NCI-H526 (cell line): ENCODE results near the gene PIK3R5.

Experiments used
- DNase-seq, 2 experiments: peaks; one replicate each; lab custom pipeline; 2025; lab: John Stamatoyannopoulos, UW

The PIK3R5 gene

GRCh38 chr17:8953156-8953885 is 12.2 kb downstream of the PIK3R5 start:
- DNase-seq, result no peak

GRCh38 chr17:8952191-8952590 is 13.3 kb downstream of the PIK3R5 start:
- DNase-seq, result no peak

- no peak for DNase-seq
Measured at GRCh38 chr17:8951206-8951605, 14.3 kb downstream of the PIK3R5 start.

- DNase-seq, result no peak
Measured at GRCh38 chr17:8949061-8949661, 16.3 kb downstream of the PIK3R5 start.

DNA sequence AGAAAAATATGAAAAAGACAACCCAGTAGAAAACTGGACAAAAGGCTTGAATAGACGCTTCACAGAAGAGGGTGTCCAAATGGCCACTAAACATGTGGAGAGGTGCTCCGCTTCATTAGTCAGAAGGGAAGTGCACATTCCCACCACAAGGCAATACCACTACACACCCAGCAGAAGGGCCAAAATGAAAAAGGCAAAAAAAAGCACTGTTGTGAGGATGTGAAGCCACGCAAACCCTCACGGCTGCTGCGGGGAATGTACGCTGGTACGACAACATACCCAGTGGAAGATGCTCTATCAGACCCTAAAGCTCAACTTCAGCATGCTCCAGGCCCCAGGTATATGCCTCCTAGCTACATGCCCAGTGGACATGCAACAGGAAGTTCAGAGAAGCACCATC is 17.0 kb downstream of the PIK3R5 start:
- DNase-seq, result no peak

DNA sequence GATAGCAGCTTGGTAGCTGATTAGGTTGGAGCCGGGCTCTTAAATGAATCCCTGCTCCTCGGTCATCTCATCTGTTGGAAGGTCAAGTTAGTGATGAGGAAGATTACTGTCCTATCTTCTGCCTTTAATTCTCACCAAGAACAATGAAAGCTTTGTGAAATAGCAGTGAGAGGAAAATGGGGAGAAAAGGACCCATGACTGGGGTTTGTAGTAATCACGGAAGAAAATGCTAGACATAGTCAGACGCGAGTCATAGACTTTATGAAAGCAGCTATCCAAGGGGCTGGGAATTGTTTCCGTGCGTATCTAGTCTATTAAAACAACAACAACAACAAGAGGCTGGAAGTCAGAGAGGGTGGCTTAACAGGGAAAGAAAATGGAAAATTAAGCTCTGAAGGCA is 18.3 kb downstream of the PIK3R5 start:
- no peak for DNase-seq

- DNase-seq, result no peak
Measured at GRCh38 chr17:8946476-8946875, 19.0 kb downstream of the PIK3R5 start.

DNA sequence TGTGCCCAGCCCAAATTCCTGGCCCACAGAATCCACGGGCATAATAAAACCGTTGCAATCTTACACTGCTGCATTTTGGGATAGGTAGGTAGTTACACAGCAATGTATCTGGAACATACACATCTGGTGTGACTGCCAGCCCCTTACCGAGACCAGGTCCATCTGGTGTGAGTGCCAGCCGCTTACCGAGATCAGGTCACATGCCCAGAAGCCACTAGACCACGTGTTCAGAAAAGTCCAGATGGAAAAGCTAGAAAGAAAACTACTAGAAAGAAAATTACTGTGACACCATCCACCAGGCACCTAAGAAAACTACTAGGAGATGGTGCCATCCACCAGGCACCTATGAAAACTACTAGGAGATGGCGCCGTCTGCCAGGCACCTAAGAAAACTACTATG is 19.4 kb downstream of the PIK3R5 start:
- DNase-seq, result no peak

- DNase-seq, result no peak
Measured at GRCh38 chr17:8944748-8945147, 20.8 kb downstream of the PIK3R5 start.

- no peak for DNase-seq
Measured at GRCh38 chr17:8944083-8944482, 21.4 kb downstream of the PIK3R5 start.

DNA sequence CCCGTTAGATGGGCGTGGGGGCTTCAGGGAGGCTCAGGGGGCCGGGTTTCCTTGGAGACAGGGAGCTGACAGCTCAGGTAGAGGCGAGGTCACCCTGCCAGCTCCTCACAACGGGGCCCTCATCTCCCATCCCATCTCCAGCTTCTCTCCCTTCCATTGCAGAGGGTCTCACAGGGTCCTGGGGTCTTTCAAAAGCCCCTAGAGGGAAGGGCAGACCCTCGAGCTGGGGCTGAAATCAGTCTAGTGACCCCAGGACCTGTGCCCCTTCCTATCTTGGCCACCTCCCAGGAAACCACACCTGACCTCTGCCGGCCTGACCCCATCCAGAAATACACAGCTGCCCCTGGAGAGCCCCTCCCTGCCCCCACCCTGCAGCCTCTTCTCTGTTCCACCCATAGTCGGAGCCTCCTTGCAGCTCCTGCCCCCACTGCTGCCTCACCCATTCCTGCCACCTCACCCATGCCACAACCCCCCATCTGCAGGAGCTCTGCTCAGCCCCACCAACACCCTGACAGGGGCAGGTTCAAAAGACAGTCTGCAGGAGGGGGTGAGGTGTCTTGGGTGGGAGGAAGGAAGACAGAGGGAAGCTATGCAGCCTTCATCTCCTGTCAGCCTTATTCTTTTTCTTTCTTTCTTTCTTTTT is 23.4 kb downstream of the PIK3R5 start:
- no peak for DNase-seq

- no peak for DNase-seq
Measured at GRCh38 chr17:8941520-8941919, 24.0 kb downstream of the PIK3R5 start.

DNA sequence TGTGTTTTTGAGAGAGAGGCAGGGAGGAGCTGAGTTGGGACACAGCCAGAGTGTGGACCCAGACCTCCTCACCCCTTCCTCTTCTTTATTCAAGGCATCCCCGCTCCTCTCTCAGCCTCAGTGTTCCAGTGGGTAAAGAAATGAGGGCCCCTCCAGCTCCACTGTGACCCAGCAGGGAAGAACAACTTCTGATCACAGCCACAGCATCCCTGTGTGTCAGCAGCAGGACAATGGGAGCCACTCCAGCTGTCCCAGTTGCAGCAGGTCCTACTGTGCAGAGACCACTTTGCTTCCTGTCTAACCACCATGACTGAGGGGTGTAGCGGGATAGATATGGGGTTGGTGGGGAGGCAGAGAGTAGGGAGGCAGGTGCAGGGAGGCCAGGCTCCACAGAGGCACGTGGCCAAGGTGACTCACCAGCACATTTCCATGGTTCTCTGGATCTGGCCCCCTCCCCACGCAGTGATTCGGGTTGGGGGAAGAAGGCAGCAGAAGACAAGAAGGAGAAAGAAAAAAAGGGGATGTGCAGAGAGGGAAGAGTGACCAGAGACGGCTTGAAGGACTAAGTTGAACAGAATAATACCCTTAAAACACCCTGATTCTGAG is 24.5 kb downstream of the PIK3R5 start:
- no peak for DNase-seq

DNA sequence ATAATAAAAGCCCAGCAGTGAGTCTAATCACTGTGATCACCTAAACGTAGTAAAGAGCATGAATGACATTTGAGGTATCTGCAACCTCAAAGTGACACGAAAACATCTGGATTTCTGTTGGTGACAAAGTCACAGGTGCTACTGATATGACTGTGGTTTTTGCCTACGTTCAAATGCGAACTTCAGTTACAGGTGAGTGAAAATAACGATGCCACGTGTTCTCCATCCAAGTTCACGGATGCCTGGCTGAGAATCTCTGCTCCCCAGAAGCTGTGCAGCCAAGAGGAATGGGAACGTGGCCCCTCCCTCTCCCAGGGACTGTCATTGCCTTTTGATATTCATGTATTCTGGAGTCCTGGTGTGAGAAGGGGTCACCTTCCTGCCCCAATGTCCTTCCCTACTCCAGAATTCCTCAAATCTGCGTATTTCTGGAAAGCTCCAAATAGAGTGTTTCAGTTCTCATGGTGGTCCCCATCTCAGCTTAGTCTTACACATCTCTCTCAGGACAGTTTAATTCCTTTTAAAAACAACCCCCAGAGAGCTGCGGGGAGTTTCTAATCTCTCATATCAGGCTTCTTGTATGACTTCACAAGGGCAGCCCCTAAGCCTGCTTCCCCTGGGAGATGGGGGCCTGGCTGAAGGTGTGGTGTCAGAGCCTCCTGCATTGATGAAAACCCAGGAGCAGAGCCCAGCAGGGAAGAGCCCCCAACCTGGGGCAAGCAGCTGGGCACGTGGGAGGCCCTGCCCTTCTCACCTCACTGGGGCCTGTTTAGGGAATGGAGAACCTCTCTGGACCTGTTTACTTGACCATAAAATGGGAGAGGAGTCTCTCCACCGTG is 25.8 kb downstream of the PIK3R5 start:
- DNase-seq, result no peak

- no peak for DNase-seq
Measured at GRCh38 chr17:8938933-8939332, 26.6 kb downstream of the PIK3R5 start.

GRCh38 chr17:8935191-8935590 is 30.3 kb downstream of the PIK3R5 start:
- DNase-seq, result no peak

DNA sequence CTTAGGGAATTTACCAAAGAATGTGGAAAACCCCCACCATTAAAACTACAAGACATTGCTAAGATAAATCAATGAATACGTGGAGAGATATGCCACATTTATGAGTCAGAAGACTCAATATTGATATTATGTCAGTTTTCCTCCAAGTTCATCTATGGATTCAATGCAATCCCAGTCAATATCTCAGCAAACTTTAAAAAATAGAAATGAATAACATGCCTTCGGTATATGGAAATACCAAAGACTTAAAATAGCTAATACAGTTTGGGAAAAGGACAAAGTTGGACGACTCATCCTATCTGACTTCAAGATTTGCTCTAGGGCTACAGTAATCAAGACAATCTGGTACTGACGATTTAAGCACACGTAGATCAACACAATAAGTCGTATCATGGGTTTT is 31.2 kb downstream of the PIK3R5 start:
- no peak for DNase-seq

DNA sequence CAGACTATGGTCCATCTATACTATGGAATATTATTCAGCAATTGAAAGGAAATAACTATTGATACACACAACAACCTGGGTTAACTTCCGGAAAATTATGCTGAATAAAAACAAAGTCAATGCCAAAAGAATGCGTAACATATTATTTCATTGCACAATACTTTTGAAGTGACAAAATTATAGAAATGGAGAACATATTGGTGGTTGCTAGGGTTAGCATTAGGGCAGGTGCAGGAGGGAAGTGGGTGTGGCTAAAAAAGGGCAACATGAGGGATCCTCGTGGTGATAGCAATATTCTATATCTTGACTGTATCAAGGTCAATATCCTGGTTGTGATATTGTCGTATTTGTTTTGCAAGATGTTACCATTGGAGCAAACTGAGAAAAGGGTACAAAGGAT is 34.9 kb downstream of the PIK3R5 start:
- no peak for DNase-seq

GRCh38 chr17:8928347-8928746 is 37.2 kb downstream of the PIK3R5 start:
- no peak for DNase-seq

DNA sequence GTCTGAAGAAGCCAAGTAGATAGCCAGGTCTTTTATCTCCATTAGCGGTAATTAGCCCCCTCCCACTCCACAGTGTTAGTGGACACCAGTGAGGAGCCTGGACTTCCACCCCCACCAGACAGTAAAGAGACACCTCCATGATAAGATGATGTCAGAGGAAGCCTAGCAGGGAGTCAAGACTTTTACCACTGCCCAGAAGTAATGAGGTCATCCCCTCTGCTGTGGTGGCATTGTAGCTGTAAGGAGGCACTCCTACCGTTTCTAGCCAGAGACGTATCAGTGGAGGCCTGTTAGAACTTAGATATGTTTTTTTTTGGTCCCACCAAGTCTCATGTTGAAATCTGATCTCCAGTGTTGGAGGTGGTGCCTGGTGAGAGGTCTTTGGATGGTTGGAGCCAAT is 38.1 kb downstream of the PIK3R5 start:
- DNase-seq, result no peak

DNA sequence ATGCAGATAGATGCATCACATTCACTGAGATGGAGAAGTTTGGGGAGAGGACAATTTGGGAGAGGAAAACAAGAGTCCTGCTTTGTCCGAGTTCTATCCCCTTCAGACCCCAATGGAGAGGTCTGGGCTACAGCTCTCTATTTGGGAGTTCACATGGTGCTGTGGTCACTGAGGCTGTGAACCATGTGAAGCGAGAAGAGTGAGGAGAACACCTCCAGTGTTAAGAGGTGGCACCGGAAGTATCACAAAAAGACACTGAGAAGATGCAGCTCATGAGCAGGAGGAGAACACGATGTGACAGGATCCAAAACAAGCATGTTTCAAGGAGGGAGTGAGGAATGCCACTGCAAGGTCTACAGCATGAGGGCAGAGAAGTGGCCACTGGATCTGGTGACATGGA is 39.7 kb downstream of the PIK3R5 start:
- no peak for DNase-seq

GRCh38 chr17:8925141-8925540 is 40.4 kb downstream of the PIK3R5 start:
- DNase-seq, result no peak
